HG03520 (cell line): ENCODE data around the gene PPIL6.

Experiments used
- ATAC-seq: cut with Tn5 transposase; IDR thresholded peaks from one replicate; pipeline ENCODE4 v1.9.1; 2021; ENCODE audit warnings: mild to moderate bottlenecking, moderate library complexity; ENCODE audit not compliant: unreplicated experiment

PPIL6 gene

GRCh38 chr6:109449795-109450673, 9.6 kb upstream of the PPIL6 start:
- ATAC-seq = no peak

- ATAC-seq = no peak
These were observed 8.8 kb upstream of the PPIL6 start for GRCh38 chr6:109449064-109449794.

DNA sequence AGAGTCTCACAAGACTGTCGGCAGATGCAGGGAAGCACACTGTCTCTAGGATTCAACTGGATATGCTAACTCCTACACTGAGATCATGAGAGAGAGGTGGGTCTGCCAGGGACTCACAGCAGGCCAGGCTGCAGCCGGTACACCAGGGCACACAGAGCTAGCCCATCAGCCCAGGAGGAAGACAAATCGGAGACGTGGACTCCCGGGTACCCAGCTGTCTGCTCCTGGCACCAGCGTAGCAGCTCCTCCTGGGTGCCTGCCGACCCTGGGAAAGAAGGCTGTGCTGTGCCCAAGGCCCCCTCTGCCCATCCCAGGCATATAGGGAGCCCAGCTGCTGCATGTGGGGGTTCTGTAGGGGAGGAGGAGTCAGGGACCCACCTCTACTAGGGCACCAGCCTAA, 8.2 kb upstream of the PPIL6 start:
- no peak for ATAC-seq

DNA sequence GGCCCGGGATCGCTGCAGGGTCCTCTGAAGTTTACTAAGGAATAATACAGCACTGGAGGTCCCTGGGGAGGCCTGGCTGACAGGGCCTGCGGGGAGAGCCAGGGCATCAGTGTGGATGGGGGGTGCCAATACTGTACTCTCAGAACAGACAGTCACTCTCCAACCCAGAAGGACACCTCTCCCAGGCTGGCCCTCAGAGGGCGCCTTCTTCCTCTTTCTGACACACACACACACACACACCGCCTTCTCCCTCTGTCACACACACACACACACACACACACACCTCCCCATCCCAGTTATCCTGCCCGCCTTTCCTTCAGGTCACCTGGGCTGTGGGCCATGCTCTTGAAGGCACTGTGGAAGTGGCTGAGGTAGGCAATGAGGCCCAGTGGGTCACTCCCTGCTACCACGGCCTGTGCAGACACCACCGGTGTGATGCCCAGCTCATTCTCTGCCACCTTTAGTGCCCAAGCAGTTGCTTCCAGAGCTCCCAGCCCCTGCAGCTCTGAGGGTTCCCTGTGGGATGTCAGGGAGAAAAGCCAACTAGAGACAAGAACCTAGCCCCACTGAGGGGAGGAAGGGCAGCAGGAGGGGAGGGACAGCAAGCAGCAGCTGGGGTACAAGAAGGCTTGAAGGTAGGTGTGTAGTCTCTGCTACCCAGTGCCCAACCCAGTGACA, 7.6 kb upstream of the PPIL6 start:
- ATAC-seq = no peak

- ATAC-seq = no peak
These were observed 6.7 kb upstream of the PPIL6 start for GRCh38 chr6:109447087-109447486.

GRCh38 chr6:109446541-109446940, 6.1 kb upstream of the PPIL6 start:
- ATAC-seq = no peak

DNA sequence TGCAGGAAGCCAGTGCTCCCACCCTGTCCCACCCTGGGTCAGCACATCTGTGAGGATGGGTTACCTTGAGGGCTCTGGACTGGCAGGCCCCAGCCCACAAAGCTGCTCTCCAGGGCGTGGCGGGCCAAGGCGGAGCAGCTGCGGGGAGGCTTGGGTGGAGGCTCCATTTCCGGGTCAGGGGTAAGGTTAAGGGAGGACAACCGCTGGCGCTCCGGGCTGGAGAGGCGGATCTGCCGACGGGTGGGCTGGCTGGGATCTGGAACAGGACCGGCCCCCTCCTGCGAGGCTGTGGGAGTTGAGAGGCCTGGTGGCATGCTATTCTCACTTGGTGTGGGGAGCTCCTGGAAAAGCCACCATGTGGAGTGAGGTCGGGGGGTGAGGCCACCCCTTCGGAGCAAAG, 5.6 kb upstream of the PPIL6 start:
- no peak for ATAC-seq

GRCh38 chr6:109445382-109445781, 5.0 kb upstream of the PPIL6 start:
- no peak for ATAC-seq

DNA sequence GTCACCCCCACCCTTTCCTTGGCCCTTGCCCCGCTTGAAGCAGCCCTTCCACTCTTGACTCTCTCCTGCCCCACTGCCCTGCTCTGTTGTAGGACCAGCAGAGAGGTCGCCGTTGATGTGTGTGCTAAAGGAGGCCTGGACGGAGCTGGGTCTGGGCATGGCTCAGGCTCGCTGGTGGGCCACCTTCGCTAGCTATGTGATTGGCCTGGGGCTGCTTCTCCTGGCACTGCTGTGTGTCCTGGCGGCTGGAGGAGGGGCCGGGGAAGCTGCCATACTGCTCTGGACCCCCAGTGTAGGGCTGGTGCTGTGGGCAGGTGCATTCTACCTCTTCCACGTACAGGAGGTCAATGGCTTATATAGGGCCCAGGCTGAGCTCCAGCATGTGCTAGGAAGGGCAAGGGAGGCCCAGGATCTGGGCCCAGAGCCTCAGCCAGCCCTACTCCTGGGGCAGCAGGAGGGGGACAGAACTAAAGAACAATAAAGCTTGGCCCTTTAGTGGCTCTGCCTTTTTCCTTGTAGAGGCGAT, 3.1 kb upstream of the PPIL6 start:
- no peak for ATAC-seq

GRCh38 chr6:109442393-109442924, 2.0 kb upstream of the PPIL6 start:
- no peak for ATAC-seq

- peak; percentile 5 for ATAC-seq
These were observed 815 bp upstream of the PPIL6 start for GRCh38 chr6:109441069-109441816.

DNA sequence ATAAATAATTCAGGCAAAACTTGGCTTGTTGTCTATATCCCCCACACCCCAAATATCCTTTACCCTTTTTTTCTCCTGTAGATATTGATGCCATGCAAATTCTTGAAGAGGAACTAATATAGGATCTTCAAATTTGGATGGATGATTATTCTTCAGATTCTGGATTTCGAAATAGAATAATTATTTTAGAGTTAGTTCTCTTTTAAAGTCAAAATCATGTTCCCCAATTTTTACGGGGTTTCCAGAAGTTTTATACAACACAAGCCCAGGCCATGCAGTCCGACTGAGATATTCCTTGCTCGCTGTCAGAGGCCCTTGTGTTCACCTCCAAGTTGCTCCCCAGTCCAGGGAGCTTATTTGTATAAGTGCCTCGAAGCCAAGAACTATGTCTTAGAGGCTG, 4.4 kb downstream of the PPIL6 start:
- no peak for ATAC-seq

DNA sequence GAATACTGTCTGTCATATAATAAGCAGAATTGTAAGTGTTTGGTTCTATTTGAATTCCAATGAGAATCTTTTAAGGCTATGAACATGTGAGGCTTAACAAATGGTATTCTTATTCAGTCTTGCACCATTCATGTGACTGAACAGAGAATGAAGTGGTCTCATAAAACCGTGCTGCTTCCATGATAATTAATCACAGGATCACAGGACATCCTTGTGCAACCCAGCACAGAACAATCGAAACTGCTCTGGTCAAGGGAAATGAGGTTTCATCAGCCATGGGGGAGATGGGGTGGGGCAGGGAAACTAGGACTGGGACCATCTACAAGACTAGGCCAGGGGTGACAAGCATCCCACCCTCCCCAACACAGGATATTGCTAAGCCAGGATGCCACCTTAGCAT, 6.0 kb downstream of the PPIL6 start:
- ATAC-seq = no peak

DNA sequence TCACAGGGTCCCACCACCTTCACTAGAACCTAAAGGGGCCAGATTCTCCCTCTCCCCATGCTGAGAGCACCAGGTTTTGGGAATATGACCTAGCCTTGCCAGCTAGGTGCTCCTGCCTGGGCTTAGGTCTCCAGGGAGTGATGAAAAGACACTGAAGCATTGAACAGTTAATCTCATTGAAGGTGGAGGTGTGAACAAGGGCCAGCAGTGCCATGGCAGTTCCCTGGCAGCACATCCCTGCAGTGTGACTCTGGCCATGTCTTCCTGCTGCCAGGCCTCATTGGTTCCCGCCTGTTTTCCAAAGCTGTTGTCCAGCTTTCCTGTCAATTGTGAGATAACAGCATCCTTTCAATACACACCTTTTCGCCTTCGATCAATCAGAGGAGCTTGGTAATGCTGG, 10.9 kb downstream of the PPIL6 start:
- no peak for ATAC-seq

- ATAC-seq = no peak
These were observed 11.4 kb downstream of the PPIL6 start for GRCh38 chr6:109428889-109429477.

DNA sequence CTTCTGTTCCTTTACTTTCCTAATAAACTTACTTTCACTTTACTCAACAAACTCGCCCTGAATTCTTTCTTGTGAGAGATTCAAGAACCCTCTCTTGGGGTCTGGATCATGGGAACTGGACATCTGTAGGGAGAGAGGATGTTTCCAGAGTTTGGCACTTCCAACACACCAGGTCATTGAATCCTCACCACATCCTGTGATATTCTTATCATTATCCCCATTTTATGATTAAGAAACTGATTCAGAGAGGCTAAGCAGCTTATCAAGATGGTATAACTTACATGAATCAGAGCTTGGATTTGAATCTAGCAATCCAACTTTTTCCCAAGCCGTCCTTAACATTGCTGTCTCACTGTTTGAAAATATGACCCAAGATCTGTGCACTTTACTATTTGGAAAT, 15.5 kb downstream of the PPIL6 start:
- ATAC-seq = no peak

- no peak for ATAC-seq
These were observed 19.2 kb downstream of the PPIL6 start for GRCh38 chr6:109421184-109421583.

DNA sequence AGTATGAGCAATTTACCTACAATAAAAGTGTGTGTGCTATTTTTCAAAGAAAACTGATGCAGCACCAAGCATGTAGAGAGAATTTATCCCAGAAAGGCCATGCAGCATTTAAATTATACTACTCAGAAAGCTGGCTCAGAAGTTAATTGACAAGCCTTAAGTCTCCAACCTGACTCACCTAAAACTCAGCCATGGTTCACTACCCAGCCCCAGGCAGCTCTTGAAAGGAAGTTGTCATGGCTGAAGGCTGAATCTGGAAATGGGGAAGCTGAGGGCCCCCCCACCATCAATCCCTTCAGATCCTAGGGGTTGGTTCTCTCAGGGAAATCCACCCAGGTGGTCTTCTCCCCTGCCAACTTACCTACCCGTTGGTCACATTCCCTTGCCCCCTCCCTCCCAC, 19.7 kb downstream of the PPIL6 start:
- no peak for ATAC-seq

GRCh38 chr6:109417646-109418045, 22.8 kb downstream of the PPIL6 start:
- ATAC-seq = no peak

DNA sequence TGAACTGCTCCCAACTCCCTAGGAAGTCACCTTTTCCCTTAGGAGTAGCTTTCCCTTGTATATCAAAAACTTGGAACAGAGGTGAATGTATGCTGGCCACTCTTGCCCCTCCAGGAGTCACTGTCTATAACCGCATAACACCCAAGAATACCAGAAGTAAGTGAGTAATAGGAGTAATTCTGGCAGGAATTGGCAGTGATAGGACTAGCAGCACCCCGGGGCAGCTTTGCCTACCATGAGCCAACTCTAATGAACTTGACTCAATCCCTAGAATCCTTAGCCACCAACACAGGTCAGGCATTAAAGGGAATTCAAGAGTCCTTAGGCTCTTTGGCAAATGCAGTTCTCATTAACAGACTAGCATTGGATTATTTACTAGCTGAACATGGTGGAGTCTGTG, 29.4 kb downstream of the PPIL6 start:
- no peak for ATAC-seq
